Activated CD8-positive, alpha-beta memory T cell treated with anti-CD3 and anti-CD28 coated beads for 36 hours (primary cell): ENCODE data around the gene OTOP3. TPM values are rescaled to one million over a fixed set of nuclear protein-coding genes. Genes with fewer than 3 reads are reported as not detected.
"Not testable (repeated sequence)": the region's sequence is repeated elsewhere in the genome, so short reads cannot be mapped to it uniquely, and the experiment has no call there.

Experiments used
- CTCF ChIA-PET: fragments of 350-600 bp; sonication (Branson Sonifier 250); formaldehyde crosslinking; loops from one replicate; lab custom pipeline; 2021; ENCODE audit warnings: antibody characterized with exemption; lab: Charles Lee
- POLR2A ChIA-PET: fragments of 350-600 bp; sonication (Branson Sonifier 250); formaldehyde crosslinking; loops from one replicate; lab custom pipeline; 2021; ENCODE audit warnings: antibody characterized with exemption; lab: Charles Lee
- total RNA-seq, 2 experiments: library from RNA; stranded (reverse); gene quantifications; one replicate each; pipeline ENCODE4 v1.2.3, GENCODE V29; 2021

OTOP3 gene
- not detected for total RNA-seq

GRCh38 chr17:74935585-74936469, at the start of gene OTOP3:
OTOP3 (plus strand) TSS chr17:74935898; CDS start chr17:74935922, 24 bp downstream.
- ChIA-PET POLR2A (no interaction called here), CTCF (interaction anchor here (0.9 to 2.5 kb wide), 4 partner anchors 12 to 165 kb away, joined by 3 to 10 read pairs (median 4); partner anchors contain the start of genes OTOP2 and USH1G)

DNA sequence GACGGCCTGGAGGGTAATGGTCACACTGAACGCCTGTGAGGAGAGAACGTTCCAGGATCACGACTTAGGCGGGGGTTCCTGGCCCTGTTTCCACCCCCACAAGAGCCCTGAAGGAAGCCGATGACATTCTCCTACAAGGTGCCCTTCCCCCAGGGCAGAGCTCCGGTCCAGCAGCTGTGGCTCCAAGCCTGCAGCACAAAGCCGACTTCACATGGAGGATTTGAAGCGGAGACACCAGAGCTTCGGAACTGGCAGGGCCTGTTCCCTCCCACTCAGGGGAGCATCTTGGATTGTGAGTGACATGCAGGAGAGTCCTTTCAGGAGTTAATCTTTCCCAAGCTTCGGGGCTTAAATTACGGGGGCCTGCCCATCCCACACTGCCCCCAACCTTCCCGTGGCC, 47.2 kb upstream of the OTOP3 start:
- CTCF ChIA-PET: interaction anchor here (1.3 kb wide), 1 partner anchor 24 kb away, joined by 3 read pairs; no protein-coding TSS in a partner anchor
- POLR2A ChIA-PET: no interaction called here

DNA sequence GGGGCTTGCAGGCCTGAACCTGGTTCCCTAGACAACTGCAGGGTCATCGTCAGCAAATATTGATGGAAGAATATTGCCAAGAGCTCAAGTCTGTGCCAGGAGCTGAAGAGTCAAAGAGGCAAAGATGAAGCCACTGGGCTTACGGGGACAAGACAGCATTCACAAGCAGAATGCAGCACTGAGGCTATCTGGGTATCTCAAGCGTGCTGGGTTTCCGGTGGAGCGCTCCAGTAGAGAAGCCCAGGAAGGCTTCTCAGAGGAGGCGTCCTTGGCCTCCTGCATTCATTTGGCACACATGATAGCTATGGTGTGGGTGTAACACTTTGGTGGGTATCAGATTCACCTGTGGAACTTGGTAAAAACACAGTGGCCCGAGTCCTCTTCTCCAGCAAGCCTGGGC, 45.1 kb upstream of the OTOP3 start:
- ChIA-PET CTCF (interaction anchor here (0.7 to 1.1 kb wide), 2 partner anchors 20 to 72 kb away, joined by 3 read pairs; no protein-coding TSS in a partner anchor), POLR2A (no interaction called here)

DNA sequence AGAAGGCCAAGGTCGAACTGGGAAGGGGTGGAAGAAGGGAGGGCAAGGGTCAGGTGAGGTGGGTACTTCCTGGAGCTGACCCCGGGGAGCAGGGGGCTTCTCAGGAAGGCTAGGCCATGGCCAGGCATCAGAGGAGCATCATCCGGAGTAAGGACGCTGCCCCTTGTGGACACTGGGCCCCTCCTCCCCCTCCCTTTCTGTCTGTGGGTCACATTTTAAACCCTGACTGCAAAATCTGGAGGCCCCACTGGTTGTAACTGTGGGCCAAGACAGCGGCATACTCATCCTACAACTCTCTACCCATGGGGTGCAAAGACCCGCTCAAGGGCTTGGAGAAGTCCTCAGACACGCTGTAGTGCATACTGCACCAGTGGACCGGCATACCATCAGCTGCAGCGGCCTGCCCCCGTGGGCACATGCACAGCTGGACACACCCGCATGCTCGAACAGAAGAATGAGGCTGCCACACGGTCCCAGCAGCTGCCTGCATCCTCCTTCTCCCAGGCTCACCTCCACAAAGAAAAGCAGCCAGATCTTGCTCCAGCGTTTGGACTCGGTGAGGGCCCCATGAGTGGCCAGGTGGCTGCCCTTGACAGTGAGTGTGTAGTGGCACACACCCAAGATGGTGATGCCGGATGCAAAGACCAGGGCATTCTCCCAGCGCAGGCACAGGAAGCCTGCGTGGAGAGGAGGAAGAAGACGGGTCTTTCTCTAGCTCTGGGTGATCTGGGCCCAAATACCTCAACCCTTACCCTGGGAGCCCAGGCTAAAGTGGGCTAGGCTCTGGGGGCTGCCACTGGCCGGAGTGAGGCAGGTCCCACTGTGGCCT, 43.5 kb upstream of the OTOP3 start:
- ChIA-PET POLR2A (no interaction called here), CTCF (no interaction called here)

DNA sequence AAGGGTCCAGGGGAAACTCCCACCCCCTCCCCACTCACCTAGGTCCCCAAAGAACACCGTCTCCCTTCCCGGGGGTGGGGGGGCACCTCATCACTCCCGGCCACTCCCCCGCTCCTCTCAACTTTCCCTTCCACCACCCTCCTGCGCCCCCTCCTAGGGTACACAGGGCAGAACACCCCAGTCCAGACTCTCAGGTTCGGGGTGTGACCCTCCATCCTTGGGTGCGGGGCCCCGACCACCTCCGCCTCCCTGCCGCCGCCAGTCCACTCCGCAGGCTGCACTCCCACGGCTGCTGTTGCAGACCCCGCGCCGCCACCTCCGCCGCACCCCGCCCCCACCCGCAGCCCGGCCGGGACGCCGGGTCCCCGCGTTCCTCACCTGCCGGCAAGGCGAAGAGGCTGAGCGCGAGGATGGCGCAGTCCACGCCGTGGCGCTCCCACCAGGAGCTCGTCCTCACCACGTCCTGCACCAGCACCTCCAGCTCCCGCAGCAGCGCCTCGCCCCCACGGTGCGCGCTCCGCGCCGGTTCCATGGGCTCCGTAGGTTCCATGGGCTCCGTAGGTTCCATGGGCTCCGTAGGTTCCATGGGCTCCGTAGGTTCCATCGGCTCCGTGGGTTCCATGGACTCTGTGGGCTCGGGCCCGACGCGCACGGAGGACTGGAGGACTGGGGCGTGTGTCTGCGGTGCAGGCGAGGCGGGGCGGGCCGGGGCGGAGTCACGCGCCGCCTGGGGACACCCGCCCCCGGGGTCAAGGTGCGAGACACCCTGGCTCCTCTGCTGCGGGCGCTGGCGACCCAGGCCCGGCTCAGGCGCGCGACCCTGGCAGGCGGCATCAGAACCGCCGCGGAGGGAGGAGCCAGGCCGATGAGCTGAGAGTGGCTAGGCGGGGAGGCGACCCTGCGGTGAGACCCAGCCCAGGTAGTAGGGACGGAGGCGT, 42.5 kb upstream of the OTOP3 start, which contains the start of gene FADS6:
Gene FADS6, minus strand, starts transcription at position 660 of the 938 bp plus-strand sequence. Its CDS starts 38 bp downstream, at position 622.
- POLR2A ChIA-PET: no interaction called here

DNA sequence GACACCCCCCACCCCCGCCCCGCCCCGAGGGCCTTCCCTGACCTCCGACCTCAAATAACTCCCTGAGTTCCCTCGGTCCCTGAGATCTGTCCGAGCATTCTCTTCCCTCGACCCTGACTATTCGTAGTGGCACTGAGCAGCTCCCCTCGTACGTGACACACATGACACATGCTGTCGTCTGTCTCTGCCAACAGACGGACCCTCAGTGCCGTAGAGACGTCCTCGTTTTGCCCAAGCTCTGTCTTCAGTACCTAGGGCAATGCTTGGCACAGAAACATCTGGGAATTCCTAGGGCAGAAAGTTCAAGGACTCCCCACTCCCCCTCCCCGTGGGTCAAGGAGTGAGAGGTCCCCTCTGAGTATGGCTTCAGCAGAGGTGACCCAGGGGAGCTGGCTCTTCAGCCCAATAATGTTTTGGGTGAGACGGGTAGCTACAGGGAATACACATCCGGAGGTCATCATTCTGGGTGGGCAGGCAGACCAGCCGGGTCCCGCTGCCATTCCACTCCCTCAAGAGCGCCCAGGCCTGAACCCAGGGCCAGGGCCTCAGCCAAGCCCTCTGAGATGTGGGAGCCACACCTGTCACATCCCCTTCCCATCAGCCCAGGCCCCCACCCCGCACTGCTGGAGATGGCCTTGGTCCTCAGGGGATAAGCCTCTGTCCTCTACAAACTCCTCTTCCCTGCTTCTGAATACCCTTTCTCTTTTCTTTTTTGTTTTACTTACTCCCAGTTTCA, 41.6 kb upstream of the OTOP3 start:
- POLR2A ChIA-PET: no interaction called here

More for the DNA sequence above, 42.5 kb upstream of the OTOP3 start, which contains the start of gene FADS6:
- CTCF ChIA-PET: no interaction called here

GRCh38 chr17:74898376-74898946, 37.2 kb upstream of the OTOP3 start:
- ChIA-PET CTCF (interaction anchor here (0.8 to 1.3 kb wide), 2 partner anchors 58 to 107 kb away, joined by 3 read pairs; no protein-coding TSS in a partner anchor), POLR2A (no interaction called here)

More for the DNA sequence above, 41.6 kb upstream of the OTOP3 start:
- CTCF ChIA-PET: no interaction called here

DNA sequence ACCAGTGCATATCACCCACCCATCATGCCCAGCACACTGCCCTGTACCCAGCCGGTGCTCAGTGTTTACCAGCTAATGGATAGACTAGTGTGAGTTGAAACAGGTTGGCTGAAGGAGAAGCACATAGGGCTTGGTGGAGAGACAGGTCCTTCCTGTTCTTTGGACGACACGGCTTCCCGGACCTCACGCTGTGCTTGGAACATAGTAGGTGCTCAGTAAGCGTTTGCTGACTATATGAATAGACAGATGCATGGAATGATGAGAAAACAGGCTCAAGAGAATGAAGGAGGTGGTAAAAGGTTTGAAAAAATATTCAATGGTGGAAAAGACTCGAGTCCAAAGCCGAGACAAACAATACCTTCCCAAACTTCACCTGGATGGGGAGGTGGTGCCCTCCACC, 35.5 kb upstream of the OTOP3 start:
- ChIA-PET POLR2A (no interaction called here), CTCF (interaction anchor here (1.3 kb wide), 1 partner anchor 109 kb away, joined by 3 read pairs; no protein-coding TSS in a partner anchor)

DNA sequence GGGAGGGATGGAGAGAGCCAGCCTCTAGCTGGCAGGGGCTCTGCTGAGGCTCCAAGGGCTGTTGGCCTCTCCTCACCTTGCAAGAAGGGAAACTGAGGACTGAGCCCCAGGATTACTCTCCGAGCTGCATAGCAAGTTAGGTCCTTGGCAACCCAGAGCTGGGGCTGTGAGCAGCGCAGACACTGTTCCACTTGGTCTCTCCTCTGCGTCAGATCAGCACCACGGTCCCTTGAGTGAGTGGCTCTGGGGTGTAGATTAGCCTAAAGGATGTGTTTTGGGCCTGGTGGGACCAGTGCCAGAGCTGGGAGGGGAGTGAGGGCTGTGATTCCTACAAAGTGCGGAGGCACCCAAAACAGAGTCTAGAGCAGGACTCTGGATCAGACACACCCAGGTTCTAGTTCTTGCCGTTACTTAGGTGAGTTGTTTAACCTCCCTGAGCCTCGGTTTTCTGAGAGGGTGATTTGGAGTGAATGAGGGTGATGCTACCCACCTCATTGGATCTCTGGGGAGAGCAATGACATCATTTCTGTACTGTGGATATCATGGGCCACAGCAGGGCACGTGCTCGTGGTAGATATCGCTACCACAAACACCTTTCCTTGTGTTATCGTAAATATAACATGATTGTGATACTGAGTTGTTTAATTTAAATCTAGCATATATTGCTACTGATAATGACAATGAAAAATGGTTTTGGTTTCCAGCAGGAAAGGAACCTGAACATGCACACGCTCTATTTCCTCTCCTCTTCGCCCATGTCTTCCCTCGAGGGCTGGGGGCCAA, 34.2 kb upstream of the OTOP3 start:
- POLR2A ChIA-PET: no interaction called here
- CTCF ChIA-PET: interaction anchor here (1.2 kb wide), 1 partner anchor 57 kb away, joined by 3 read pairs; no protein-coding TSS in a partner anchor

GRCh38 chr17:74903034-74903433, 32.7 kb upstream of the OTOP3 start:
- ChIA-PET CTCF (interaction anchor here (1.2 kb wide), 1 partner anchor 55 kb away, joined by 3 read pairs; no protein-coding TSS in a partner anchor), POLR2A (no interaction called here)

DNA sequence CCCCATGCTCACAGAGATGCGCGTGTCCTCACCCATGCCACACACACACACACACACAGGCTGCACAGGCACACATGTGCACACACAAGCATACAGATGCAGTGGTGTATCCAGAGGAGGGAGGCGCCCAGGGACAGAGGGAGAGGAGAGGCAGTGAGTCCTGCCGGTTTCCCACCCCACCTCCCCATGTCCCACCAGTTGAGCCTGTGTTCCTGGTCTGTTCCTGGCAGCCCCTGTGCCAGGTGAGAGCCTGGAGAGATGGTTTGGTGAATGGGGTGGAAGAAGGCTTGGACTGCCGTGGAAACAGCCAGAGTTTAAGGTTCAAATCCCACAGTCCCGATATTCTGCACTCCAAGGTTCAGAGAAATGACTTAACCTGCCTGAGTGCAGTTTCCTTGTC, 32.0 kb upstream of the OTOP3 start:
- ChIA-PET POLR2A (no interaction called here), CTCF (no interaction called here)

- CTCF ChIA-PET: no interaction called here
- POLR2A ChIA-PET: no interaction called here
These were observed 30.9 kb upstream of the OTOP3 start for GRCh38 chr17:74904687-74905409.

DNA sequence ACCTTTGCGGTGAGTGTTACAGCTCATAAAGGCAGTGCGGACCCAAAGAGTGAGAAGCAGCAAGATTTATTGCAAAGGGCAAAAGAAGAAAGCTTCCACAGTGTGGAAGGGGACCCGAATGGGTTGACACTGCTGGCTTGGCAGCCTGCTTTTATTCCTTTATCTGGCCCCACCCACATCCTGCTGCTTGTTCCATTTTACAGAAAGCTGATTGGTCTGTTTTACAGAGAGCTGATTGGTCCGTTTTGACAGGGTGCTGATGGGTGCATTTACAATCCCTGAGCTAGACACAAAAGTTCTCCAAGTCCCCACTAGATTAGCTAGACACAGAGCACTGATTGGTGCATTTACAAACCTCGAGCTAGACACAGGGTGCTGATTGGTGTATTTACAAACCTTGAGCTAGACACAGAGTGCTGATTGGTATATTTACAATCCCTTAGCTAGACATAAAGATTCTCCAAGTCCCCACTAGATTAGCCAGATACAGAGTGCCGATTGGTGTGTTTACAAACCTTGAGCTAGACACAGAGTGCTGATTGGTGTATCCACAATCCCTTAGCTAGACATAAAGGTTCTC, 29.4 kb upstream of the OTOP3 start:
- CTCF ChIA-PET: interaction anchor here (0.7 to 0.8 kb wide), 2 partner anchors 55 to 452 kb away, joined by 3 read pairs; no protein-coding TSS in a partner anchor
- POLR2A ChIA-PET: interaction anchor here (0.6 kb wide), 1 partner anchor 363 kb away, joined by 10 read pairs; no protein-coding TSS in a partner anchor

GRCh38 chr17:74907012-74907411, 28.7 kb upstream of the OTOP3 start:
- POLR2A ChIA-PET: no interaction called here
- CTCF ChIA-PET: interaction anchor here (0.8 kb wide), 1 partner anchor 54 kb away, joined by 3 read pairs; no protein-coding TSS in a partner anchor

DNA sequence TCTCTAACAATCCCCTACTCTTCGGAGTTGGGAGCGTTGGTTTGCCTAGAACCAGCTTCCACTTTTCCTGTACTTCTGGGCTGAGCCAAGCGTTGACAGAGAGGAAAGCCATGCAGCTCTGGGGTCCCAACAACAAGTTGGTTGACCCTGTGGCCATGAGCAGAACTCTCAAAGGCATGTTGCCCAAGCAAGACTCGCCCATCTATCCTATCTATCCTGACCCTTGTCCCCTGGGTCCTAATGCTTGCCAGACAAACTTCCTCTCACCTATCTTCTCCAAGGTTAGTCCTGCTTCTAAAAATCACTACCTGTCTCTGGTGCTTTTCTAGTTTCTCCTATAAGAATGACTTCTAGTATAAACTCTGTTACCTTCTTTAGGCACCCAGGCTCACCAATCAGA, 26.6 kb upstream of the OTOP3 start:
- CTCF ChIA-PET: interaction anchor here (0.7 kb wide), 1 partner anchor 47 kb away, joined by 3 read pairs; no protein-coding TSS in a partner anchor
- POLR2A ChIA-PET: not testable (repeated sequence)
